GM12872 (cell line): ENCODE data around the gene ZDHHC3.

Source experiments
- CTCF ChIP-seq: IDR thresholded peaks from 3 replicates; pipeline ENCODE4 v1.5.1; 2011; ENCODE audit warnings: low read depth, mild to moderate bottlenecking, low read length, moderate library complexity; ENCODE audit not compliant: insufficient read depth

The ZDHHC3 gene

GRCh38 chr3:44890258-44890657, 85.7 kb downstream of the ZDHHC3 start:
- no peak for TF ChIP-seq CTCF

GRCh38 chr3:44887101-44887500, 88.9 kb downstream of the ZDHHC3 start:
- no peak for TF ChIP-seq CTCF

- TF ChIP-seq CTCF, result no peak
Measured at GRCh38 chr3:44886561-44886960, 89.4 kb downstream of the ZDHHC3 start.

- TF ChIP-seq CTCF, result no peak
Measured at GRCh38 chr3:44885618-44886017, 90.4 kb downstream of the ZDHHC3 start.

- no peak for TF ChIP-seq CTCF
Measured at GRCh38 chr3:44883999-44884431, 92.0 kb downstream of the ZDHHC3 start.

GRCh38 chr3:44883213-44883955, 92.6 kb downstream of the ZDHHC3 start:
- no peak for TF ChIP-seq CTCF

GRCh38 chr3:44880284-44880683, 95.7 kb downstream of the ZDHHC3 start:
- no peak for TF ChIP-seq CTCF
